Measurements from ENCODE around the gene KRTAP19-8.

KRTAP19-8 gene

DNA sequence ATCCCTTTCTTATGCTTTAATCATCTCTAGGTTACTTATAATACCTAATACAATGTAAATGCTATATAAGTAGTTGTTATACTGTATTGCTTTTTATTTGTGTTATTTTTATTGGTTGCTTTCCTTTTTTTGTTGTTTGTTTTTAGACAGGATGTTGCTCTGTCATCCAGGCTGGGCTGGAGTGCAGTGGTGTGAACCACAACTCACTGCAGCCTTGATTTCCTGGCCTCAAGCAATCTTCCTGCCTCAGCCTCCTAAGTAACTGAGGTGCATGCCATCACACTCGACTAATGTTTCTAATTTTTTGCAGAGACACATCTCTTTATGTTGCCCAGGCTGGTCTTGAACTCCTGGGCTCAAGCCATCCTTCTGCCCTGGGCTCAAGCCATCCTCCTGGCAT, 26.9 kb downstream of the KRTAP19-8 start:
- DNase-seq = no peak

DNA sequence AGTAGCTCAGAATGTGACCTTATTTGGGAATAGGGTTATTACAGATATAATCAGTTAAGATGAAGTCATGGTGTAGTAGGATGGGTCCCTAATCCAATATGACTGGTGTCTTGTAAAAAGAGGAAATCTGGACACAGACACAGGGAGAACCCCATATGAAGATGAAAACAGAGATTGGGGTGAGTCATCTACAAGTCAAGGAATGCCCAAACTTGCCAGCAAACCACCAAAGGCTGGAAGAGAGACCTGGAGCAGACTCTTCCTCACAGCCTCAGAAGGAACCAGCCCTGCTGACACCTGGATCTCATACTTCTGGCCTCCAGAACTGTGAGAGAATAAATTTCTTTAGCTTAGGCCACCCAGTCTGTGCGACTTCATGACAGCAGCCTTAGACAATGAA, 29.9 kb downstream of the KRTAP19-8 start:
- DNase-seq = no peak

DNA sequence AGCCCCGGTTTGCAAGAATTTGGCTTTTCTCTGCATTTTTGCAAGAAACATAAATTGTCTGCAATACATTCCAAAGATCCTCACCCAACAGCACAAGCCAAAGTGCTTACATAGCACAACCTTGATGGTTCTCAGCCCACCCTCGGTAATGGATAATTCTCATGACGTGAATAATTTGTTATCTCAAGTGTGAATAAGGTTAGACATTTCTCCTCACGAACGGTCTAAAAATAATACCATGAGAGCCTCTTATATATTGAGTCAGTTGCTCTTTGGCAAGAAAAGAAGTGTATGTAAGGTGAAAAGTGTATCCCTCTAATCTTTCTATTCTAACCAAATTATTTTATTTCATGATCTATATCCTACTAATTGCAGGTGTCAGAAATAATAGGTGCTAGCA, 33.3 kb downstream of the KRTAP19-8 start:
- no peak for DNase-seq

DNA sequence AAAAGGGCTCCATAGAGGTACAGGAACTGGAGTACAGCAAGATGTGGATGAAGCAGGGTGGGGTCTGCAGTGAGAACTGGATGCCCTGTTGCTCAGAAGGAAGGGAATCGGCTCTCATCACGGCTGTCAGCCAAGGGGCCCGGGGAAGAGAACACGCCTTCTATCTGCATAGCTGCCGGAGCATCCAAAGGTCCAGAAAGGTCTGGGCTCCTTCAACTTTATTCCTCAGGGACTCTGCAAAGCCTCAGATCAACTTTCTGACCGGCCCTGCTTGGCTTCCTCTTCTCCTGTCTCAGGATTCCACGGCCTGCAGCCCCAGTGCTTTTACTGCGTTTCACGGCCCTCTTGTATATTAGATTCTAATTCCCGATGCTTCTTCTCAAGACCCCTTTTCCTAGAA, 34.8 kb downstream of the KRTAP19-8 start:
- DNase-seq = no peak

DNA sequence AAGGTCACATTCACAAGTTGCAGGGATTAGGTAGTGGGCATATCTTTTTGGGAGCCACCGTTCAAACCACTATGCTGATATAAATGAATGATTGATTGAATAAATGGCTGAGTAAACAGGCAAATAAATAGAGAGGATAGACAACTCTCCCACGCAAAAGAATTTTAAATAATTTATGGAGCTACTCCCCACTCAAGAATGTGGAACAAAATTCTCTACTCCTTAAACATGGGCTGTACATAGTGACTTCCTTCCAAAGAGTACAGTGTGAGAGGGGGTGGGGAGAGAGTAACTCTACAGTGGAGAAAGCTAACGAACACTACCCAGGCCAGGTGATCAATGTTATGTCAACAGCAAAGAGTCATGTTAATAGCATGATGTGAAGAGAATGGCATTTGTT, 40.7 kb downstream of the KRTAP19-8 start:
- DNase-seq = no peak

DNA sequence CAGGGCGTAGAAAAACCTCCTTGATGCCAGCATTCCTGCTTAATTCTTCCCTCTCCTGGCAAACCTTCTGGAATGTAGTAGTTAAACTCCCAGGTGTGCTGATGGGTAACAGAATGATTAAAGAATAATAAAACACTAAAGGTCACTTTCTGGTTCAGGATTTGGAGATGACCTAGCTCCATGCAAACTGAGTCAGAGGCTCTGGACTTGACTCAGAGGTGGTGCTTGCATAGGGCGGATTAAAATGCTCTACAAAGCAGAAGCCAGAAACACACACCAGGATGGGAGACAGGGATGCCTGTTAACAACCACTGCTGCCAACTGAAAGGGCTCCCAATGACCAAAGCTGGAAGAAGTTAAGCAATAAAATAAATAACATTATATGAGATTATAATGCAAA, 41.5 kb downstream of the KRTAP19-8 start:
- DNase-seq = no peak

DNA sequence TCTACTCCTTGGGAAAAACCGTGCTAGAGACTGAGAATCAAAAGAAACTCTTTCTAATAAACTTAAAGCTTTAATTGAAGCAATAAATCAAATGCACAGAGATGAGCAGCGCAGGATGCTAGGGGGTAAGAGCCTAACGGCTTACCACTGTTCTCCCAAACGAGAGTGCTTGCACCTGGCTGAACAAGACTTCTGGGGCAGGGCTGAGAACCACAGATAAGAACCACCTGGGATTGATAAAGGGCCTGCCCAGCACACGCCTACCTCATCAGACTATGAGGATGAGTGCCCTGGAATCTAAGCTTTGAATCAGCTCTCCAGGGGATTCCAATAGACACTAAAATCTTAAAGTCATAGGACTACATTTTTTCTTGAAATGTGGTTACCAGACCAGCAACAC, 43.3 kb downstream of the KRTAP19-8 start:
- no peak for DNase-seq

DNA sequence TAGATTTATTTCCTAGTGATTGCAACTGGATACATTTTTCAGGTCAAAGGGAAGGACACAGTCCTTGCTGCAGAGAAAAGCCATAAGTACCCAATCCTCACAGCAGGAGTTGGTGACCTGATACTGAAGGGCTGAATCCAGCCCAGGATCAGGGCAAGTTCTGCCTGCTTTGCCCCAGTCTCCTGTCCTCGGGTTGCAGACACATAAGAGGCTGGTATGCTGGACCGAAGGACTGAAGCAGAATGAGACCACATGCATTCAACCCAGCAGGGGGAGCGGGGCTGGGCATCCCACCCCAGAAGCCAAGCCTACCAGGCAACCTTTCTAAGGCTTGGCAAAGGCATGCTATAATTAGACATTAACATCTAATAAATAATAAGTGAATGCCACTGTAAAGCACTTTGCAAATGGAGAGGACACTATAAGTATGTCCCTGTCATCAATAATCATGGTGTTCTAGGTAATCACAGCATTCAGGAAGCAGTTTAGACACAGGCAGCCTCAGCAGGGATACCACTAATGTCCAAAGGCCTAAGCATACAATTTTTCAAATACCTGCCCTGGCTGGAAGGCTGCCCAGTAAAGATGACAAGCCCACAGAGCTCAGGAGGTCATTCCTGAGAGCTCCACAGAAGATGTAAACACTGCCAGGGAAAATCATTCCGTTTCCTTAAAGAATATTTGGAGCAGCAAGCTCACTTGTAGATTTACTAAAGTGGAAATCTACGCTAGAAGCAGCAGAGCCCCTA, 47.6 kb downstream of the KRTAP19-8 start:
- DNase-seq = no peak

DNA sequence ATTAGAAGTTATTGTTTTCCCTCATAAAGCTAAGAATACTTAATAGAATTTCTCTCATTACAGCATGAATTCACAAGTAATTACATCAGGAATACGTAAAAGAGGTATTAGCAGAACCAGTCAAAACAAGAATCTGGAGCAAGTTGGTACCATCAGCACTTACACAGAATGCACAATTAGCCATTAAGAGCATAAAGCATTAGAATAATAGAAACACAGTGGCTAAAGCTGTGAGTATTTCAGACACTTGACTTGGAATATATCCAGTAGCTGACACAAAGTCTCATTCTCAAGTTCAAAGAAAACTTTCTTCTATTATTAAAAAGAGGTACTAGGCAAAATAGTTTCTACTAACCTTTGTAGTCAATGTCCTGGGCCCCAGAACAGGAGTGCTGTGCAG, 49.6 kb downstream of the KRTAP19-8 start:
- no peak for DNase-seq

Measured in activated gamma-delta T cell (primary cell).